Right ventricle myocardium inferior (tissue), 1 donor: Measurements from ENCODE around the gene TWNK. TPM values are rescaled to one million over a fixed set of nuclear protein-coding genes. Genes with fewer than 3 reads are reported as not detected.
"Not testable (repeated sequence)": the region's sequence is repeated elsewhere in the genome, so short reads cannot be mapped to it uniquely, and the experiment has no call there.

Source experiments
- ATAC-seq: fragments of 200-7000 bp; cut with Tn5 transposase; one replicate; pipeline ENCODE4 v1.9.1; 2020; ENCODE audit warnings: mild to moderate bottlenecking, moderate library complexity
- DNase-seq: peaks from one replicate; pipeline ENCODE4 v3.0.0; 2021; ENCODE audit errors: missing footprints
- intact Hi-C: fragments of 100-400 bp; cut with DNase I; formaldehyde crosslinking; loops from one replicate; pipeline ENCODE4 v1.11.0; 2022
- microRNA-seq: library from miRNA; unstranded; fragments of <30 nt; microRNA quantifications from one replicate; pipeline ENCODE4 v1.2.0, GENCODE V29; 2020
- total RNA-seq: library from RNA; stranded (reverse); fragmentation: NEBNext Ultra II Directional; extraction: Animal tissue kit (Norgen Biotek cat#: 25700); gene quantifications from one replicate; pipeline ENCODE4 v1.2.1, GENCODE V29; 2021
- donor health status: DM: no; HTN: yes; CAD: no; lungs with severe emphysema.

Gene TWNK
- total RNA-seq, 1 donor from 2014 or later, result 6.6 TPM

DNA sequence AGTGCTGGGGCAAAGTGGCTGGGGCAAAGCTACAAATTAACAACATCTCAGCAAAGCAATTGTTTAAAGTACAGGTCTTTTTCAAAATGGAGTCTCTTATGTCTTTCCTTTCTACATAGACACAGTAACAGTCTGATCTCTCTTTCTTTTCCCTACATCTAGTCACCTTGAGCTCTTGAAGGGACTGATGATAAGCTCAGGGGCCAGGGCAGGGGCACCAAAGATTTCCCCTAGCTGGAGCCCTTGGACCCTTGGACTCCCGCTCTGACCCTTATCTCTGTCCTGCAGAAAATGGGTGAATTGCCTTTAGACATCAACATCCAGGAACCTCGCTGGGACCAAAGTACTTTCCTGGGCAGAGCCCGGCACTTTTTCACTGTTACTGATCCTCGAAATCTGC is 47.1 kb downstream of the TWNK start:
- not testable (repeated sequence) for DNase-seq, ATAC-seq
- intact Hi-C loops, result loop anchor here (5.0 kb wide), 1 partner anchor 47 kb away; the partner anchor contains the start of genes MRPL43 and TWNK

DNA sequence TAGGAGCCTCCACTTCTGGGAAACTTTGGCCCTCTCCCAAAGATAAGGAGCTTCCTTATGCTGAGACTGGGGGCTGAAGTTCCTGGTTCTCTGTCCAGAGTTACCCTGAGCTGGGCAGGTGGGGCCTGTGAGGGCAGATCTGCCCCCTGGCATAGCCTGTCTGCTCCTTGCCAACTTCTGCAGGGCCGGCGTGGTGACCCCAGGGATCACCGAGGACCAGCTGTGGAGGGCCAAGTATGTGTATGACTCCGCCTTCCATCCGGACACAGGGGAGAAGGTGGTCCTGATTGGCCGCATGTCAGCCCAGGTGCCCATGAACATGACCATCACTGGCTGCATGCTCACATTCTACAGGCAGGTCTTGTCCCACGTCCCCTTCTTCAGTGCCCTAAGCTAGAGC is 48.0 kb downstream of the TWNK start:
- ATAC-seq, result no peak
- intact Hi-C loops, result no loop called here
- no peak for DNase-seq

DNA sequence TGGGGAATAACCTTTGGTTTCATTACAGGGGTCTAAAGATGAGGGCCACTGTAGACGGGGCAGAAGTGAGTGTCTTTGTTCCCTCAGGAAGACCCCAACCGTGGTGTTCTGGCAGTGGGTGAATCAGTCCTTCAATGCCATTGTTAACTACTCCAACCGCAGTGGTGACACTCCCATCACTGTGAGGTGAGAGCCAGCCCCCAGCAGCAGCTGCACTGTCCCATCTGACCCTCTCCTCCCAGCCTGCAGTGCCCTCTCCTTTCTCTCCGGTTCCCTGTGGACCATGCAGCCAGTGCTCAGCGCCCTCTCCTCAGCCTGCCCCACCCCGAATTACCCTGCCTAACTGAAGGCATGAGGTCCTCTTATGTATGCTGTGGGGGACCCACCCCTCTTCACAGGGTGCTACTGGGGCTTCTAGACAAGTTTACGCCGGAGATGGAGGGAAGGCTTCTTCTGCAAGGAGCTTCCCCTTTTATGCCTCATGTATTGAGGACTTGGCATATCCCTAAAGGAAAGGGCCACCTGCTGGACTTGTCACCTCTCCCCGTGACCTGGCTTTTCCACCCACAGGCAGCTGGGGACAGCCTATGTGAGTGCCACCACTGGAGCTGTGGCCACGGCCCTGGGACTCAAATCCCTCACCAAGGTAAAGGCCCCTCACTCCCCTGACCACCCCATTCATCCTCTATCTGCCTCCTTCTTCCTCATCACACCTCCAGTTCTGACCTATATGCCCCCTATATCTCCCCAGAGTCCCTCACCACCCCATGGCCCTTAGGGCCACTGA is 48.8 kb downstream of the TWNK start:
- intact Hi-C loops, result no loop called here
- ATAC-seq, result no peak
- DNase-seq, result no peak

DNA sequence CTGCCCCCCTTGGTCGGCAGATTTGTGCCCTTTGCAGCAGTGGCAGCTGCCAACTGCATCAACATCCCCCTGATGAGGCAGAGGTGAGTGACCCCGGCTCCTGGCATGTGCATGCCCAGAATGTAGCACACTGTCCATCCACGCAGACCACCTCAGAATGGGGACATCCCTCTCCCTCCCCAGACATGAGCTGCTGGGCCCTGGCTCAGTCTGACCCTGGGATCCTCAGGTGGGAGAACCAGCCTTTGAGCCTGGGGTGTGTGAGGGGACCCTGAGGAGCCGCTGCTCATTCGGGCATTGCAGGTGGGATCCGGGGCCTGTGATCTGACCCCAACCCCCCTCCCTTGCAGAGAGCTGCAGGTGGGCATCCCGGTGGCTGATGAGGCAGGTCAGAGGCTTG is 49.4 kb downstream of the TWNK start:
- no peak for DNase-seq

DNA sequence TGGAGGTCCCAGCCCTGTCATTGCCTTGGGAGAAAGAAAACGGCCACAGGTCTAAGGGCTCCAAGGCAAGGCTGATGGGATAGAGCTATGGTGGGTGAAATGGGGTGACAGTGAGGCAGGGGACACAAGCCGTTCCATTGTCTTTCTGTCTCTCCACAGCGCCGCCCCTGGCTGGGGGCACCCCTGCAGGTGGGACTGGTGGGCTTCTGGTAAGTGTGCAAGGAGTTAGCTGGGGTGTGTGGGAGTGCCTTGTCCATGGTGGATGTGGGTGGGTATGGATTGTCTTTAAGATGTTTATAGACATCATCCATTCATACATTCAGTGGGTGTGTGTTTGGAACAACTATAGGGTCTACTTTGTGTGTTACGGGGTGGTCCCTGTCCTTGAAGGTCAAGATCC is 51.1 kb downstream of the TWNK start:
- intact Hi-C loops, result no loop called here
- ATAC-seq (no peak), DNase-seq (no peak)

More for the DNA sequence above, 49.4 kb downstream of the TWNK start:
- ATAC-seq, result no peak
- intact Hi-C loops, result no loop called here

DNA sequence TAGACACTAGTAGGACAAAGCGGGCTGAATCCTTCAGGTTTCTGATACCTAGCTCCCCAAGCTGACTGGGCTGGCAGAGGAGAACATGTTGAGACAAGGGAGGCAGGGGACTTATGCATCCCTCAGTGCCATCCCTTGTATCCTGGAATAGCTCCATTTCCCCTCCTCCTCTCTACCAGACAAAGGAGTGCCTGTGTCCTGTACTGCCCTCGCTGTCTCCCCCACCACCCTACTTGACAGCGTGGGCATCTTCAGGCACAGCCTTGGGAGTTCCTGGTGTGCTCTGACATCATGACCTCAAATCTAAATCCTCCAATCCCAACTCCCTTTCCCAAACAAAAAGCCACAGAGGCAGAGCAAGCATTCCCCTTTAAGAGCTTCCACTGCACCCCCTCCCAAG is 52.7 kb downstream of the TWNK start:
- intact Hi-C loops, result no loop called here
- ATAC-seq (no peak), DNase-seq (no peak)

DNA sequence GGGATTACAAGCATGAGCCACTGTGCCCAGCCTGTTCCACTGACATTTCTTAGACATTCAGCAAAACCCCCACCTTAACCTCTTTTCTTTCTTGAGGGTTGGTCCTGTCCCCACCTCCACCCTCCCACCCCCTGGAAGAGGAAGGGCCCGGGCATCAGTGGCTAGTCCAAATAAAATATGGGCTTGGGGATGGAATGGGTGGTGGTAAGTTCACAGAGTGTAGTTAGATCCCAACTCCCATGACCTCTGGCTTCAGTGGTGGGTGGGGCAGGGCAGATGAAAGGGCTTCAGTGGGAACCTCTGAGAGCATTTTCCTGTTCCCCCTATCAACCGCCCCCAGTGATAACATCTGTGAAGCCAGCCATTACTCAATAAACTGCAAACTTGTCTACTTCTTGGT is 53.5 kb downstream of the TWNK start:
- ATAC-seq, result no peak
- no peak for DNase-seq
- intact Hi-C loops, result no loop called here

DNA sequence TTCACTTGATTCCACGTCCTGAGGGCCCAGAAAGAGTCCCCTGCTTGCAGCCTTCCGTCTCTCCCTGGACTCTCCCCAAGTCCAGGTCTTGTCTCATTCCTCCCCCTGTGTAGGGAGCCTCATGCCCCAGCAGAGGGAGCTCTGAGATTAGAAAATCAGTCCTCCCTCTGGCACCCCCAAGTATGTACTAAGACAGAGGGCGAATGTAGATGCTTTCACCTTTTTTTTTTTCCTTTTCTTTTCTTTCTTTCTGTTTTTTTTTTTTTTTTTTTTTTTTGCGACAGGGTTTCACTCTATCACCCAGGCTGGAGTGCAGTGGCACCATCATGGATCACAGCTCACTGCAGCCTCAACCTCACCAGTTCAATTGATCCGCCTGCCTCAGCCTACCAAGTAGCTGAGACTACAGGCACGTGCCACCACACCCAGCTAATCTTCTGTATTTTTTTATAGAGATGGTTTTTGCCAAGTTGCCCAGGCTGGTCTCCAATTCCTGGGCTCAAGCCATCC is 54.0 kb downstream of the TWNK start:
- DNase-seq (peak; percentile 76), ATAC-seq (peak; percentile 79)
- intact Hi-C loops, result no loop called here

DNA sequence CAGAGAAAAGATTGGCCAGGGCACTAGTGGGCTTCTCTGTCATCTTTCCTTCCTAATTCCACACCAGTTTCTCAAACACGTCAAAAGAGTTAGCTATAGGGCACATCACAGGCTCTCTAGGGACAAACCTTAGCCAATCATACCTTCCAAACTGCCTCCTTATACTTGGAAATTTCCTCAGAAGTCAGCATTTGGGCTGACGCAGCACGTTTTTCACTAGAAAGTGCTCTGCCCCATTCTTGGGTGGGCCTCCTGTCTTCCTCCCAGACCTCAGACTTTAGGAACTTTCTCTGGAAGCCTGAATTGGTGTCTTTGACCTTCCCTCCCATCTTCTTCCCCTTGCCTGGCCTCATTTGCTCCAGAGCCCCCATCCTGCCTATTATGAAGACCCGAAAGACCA is 54.8 kb downstream of the TWNK start:
- DNase-seq (no peak), ATAC-seq (no peak)
- intact Hi-C loops, result loop anchor here (2.0 kb wide), 2 partner anchors 25 to 101 kb away; no protein-coding TSS in a partner anchor

DNA sequence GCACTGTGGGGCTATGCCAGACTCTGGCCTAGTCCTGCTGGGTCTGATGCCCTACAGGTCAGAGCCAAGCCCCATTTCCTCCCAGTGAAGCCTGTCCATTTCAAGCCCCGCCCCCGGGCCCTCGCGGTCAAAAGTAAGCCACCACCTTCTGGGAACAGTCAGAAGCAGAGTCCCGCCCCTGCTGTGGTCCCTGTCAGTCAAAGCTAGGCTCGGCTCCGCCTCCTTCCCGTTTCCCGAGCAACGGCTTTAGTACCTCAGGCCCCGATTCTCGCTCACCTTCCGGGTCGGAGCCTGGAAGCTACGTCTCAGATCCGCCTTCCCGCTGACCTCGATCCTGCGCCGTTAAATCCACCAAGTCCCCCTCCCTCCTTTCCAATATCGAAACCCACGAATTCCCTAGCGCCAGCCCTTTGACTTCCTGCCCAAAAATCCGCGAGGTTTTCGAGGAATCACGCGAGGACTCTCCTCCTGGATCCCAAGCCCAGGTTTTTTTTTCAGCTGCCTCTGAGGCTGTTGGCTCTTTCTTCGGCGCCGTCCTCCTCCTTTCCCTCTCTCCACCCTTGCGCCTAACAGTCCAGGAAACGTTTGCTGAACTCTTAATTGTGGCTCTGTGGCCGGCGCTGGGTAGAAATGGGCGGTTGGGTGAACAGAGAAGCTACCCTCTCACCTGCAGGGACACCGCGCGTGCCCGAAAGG is 55.5 kb downstream of the TWNK start:
- intact Hi-C loops, result loop anchor here (2.0 kb wide), 2 partner anchors 24 to 100 kb away; no protein-coding TSS in a partner anchor
- peak; percentile 94 for ATAC-seq
- peak; percentile 98 for DNase-seq

DNA sequence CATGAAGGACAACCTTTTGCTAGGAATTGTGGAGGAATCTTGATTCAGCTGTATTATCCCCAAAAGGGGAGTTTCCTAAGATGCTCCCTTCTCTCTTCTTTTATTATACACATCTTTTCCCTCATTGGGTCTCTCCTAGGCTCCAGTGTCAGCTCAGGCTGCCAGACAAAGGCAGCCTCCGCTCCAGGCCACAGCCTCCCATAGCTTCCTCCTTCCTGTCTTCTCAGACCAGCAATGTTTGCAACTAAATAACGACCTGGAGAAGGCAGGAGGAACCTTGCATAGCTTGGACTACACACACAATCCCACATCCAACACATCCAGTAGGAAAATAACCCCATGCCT is 56.0 kb downstream of the TWNK start:
- ATAC-seq (no peak), DNase-seq (no peak)
- intact Hi-C loops, result loop anchor here (2.0 kb wide), 2 partner anchors 23 to 99 kb away; no protein-coding TSS in a partner anchor

Small RNA genes lying within 50 kb of the gene (microRNA-seq; reads per million reads assigned to microRNA genes)
- gene MIR608, result not detected

Other genes with a start within 250 kb of the TWNK start
- not detected for gene PAX2, start 242.0 kb upstream of the TWNK start, total RNA-seq
- gene SLF2, start 74.6 kb upstream of the TWNK start, total RNA-seq, result 17.0 TPM
- gene SEMA4G, start 18.0 kb upstream of the TWNK start, total RNA-seq, result 1.5 TPM
- 58.3 TPM for gene MRPL43, start within 50 bp of the TWNK start, total RNA-seq
- 43.4 TPM for gene LZTS2, start 12.3 kb downstream of the TWNK start, total RNA-seq
- 0.22 TPM for gene PDZD7, start 43.6 kb downstream of the TWNK start, total RNA-seq
- 14.1 TPM for gene SFXN3, start 43.7 kb downstream of the TWNK start, total RNA-seq
- gene KAZALD1, start 74.4 kb downstream of the TWNK start, total RNA-seq, result 4.8 TPM
- not detected for gene TLX1, start 143.8 kb downstream of the TWNK start, total RNA-seq
- not detected for gene LBX1, start 241.9 kb downstream of the TWNK start, total RNA-seq